PFSK-1 (cell line): ENCODE data around the gene SYNDIG1.

Experiments
- FOXP2 ChIP-seq: optimal IDR thresholded peaks from 2 replicates; pipeline ENCODE3; 2011; ENCODE audit warnings: borderline replicate concordance, control low read depth, inconsistent platforms; ENCODE audit not compliant: insufficient read depth; ENCODE audit errors: extremely low read length, extremely low read depth
- POLR2AphosphoS5 ChIP-seq: IDR thresholded peaks from 2 replicates; pipeline ENCODE4 v1.6.1; 2012; ENCODE audit warnings: low read depth, mild to moderate bottlenecking, control low read depth, low read length, moderate library complexity
- SIN3A ChIP-seq: IDR thresholded peaks from 2 replicates; pipeline ENCODE4 v1.6.1; 2012; ENCODE audit warnings: mild to moderate bottlenecking, low read length, moderate library complexity, borderline replicate concordance; ENCODE audit not compliant: insufficient read depth
- TAF1 ChIP-seq: IDR thresholded peaks from 2 replicates; pipeline ENCODE4 v1.6.1; 2012; ENCODE audit warnings: low read length, control low read depth, borderline replicate concordance; ENCODE audit not compliant: insufficient read depth
- TF ChIP-seq, protein P1 (sequence below), 2 experiments: IDR thresholded peaks; 2 replicates each; pipeline versions ENCODE4 v1.6.1 to v1.8.0; 2011 to 2012; ENCODE audit warnings: low read depth in 2 of 2, low read length in 2 of 2, control low read depth in 1 of 2, inconsistent platforms in 1 of 2, mild to moderate bottlenecking in 1 of 2, moderate library complexity in 1 of 2; ENCODE audit not compliant: insufficient read depth in 1 of 2

Gene SYNDIG1

DNA sequence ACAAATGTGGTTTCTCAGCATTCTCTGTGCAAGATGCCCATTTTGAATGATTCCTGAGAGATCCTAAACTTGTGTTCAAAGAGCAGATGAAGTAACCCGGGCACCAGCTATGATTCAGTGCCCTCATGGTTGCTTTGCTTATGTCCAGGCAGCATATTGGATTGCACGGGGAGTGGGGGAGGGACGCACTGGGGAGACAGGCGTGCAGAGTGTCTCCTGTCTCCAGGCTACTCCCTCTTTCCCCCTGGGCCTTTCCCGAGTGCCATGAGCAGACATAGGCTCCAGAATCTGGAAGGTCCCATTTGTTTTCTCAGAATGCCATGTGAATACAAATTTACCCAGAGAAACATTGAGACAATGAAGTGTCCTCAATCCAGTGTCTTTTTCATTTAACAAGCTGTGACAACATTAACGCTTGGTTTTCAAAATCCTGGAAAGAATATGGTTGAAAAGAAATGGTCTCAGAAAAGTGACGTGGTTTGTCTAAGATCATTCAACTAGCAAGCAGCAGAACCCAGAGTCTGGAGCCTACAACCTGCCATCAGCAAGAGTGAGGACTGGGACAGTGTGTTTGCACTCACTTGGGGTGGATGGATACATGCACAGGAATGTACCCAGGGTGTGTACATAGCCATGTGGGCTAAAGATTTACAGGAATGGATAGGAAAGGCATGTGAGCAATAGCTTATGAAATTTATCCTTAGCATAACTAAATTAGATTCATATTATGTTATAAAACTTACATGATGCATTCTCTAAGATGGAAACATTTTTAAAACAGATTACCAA lies 4.2 kb downstream of the SYNDIG1 start:
- TF ChIP-seq FOXP2 (no peak), TAF1 (no peak), SIN3A (no peak), POLR2AphosphoS5 (no peak)
- TF ChIP-seq, protein P1, sequence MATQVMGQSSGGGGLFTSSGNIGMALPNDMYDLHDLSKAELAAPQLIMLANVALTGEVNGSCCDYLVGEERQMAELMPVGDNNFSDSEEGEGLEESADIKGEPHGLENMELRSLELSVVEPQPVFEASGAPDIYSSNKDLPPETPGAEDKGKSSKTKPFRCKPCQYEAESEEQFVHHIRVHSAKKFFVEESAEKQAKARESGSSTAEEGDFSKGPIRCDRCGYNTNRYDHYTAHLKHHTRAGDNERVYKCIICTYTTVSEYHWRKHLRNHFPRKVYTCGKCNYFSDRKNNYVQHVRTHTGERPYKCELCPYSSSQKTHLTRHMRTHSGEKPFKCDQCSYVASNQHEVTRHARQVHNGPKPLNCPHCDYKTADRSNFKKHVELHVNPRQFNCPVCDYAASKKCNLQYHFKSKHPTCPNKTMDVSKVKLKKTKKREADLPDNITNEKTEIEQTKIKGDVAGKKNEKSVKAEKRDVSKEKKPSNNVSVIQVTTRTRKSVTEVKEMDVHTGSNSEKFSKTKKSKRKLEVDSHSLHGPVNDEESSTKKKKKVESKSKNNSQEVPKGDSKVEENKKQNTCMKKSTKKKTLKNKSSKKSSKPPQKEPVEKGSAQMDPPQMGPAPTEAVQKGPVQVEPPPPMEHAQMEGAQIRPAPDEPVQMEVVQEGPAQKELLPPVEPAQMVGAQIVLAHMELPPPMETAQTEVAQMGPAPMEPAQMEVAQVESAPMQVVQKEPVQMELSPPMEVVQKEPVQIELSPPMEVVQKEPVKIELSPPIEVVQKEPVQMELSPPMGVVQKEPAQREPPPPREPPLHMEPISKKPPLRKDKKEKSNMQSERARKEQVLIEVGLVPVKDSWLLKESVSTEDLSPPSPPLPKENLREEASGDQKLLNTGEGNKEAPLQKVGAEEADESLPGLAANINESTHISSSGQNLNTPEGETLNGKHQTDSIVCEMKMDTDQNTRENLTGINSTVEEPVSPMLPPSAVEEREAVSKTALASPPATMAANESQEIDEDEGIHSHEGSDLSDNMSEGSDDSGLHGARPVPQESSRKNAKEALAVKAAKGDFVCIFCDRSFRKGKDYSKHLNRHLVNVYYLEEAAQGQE (IDR thresholded peaks at IDR 0.05; ENCODE audit: insufficient read depth in 1 of 2, low read depth in 2 of 2, low read length in 2 of 2) = no peak

DNA sequence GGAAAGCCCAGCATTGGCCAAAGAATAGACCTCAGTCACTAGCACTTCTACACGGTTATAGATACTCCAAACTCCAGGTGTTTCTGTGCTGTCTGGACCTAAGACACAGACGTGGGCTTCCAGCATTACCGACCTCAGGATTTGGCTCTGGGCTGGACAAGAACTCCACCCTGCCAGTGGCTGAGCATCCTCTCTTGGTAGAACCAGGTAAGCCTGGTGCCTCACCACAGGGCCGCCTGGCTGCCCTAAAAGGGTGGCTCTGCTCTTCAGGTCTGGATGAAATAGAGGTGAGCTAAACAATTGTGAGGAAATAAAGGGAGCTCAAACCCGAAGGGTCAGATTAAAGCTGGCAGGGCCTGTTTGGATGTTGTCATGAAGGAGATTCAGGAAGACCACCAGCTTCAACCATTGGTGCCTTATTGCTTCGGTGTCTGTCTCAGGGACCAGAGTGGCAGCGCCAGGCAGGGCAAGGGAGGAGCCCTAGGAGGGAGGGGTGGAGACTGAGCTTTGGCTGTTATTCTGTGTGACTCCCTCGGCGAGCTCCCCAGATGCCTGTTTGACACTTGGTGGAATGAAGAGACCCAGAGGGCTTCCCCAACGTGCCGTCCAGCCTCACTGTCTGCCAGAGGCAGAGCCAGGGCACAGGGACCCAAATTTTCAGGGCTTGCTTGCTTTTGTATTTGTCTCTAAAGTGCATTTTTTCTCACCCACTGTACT lies 8.6 kb downstream of the SYNDIG1 start:
- TF ChIP-seq POLR2AphosphoS5 (no peak), FOXP2 (no peak), TAF1 (no peak), SIN3A (no peak)
- TF ChIP-seq, protein P1 (IDR thresholded peaks at IDR 0.05; ENCODE audit: insufficient read depth in 1 of 2, low read depth in 2 of 2, low read length in 2 of 2) = no peak

DNA sequence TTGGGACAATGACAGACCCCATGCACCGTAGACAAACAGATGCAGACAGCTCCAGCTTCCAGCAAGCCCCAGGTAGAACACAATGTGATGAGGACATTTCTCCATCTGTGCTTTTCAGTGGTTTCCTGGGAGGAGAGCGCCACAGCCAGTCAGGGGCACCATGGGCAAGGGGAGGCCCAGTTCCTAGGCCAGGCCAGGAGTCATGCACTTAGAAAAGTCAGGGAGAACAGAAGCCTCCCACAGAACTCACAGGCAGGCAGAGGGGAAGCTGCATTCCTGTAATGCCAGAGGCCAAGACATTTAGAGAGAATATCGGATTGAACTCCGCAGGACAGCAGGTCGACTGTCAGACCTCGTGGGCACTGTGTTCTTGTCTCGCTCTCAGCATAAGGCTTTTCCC lies 9.2 kb downstream of the SYNDIG1 start:
- TF ChIP-seq, protein P1 (IDR thresholded peaks at IDR 0.05; ENCODE audit: insufficient read depth in 1 of 2, low read depth in 2 of 2, low read length in 2 of 2) = no peak
- TF ChIP-seq FOXP2 = no peak
- no peak for TF ChIP-seq TAF1
- no peak for TF ChIP-seq POLR2AphosphoS5
- TF ChIP-seq SIN3A = no peak

DNA sequence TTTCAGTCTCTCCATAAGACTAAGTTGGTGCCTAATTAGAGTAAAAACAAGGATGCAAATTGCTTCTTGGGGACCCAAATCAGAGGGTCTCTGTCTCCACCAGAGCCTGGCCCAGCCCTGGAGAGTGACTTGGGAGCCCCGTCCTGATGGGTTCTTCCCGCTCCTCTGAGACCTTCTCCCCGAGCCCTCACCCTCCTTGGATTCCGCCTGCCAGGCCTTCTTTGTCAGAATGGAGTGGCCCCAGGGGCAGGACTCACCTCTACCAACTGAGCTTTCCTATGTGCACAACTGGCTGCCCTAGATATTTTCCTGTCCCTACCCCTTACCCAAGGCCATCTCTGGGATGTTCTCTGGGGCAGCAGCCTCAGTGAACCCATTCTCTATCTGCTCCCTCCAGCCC lies 9.7 kb downstream of the SYNDIG1 start:
- TF ChIP-seq, protein P1 (IDR thresholded peaks at IDR 0.05; ENCODE audit: insufficient read depth in 1 of 2, low read depth in 2 of 2, low read length in 2 of 2) = no peak
- no peak for TF ChIP-seq FOXP2
- TF ChIP-seq SIN3A = no peak
- TF ChIP-seq TAF1 = no peak
